MV-4-11 (cell line): Measurements from ENCODE around the gene SLIT1.
A peak's percentile ranks its signal among the peaks of the same experiment; 100 is the strongest.

Source experiments
- DNase-seq: peaks from one replicate; lab custom pipeline; 2025; lab: John Stamatoyannopoulos, UW

The SLIT1 gene

GRCh38 chr10:97185326-97186058 is at the start of gene SLIT1:
Gene SLIT1, minus strand, starts transcription at chr10:97185959. Its CDS starts 285 bp downstream, at chr10:97185674.
- DNase-seq: no peak

- DNase-seq: no peak
These were observed 49.6 kb upstream of the SLIT1 start for GRCh38 chr10:97235353-97235752.

- DNase-seq: peak; percentile 47
These were observed 48.6 kb upstream of the SLIT1 start for GRCh38 chr10:97234400-97234799.

GRCh38 chr10:97230146-97230545 is 44.4 kb upstream of the SLIT1 start:
- no peak for DNase-seq

GRCh38 chr10:97229322-97230015 is 43.7 kb upstream of the SLIT1 start:
- no peak for DNase-seq

GRCh38 chr10:97228775-97229157 is 43.0 kb upstream of the SLIT1 start:
- DNase-seq: no peak

GRCh38 chr10:97228130-97228774 is 42.5 kb upstream of the SLIT1 start:
- no peak for DNase-seq

GRCh38 chr10:97226398-97226797 is 40.6 kb upstream of the SLIT1 start:
- DNase-seq: no peak

GRCh38 chr10:97224483-97225435 is 39.0 kb upstream of the SLIT1 start:
- DNase-seq: peak; percentile 75

- DNase-seq: peak; percentile 26
These were observed 36.7 kb upstream of the SLIT1 start for GRCh38 chr10:97222326-97222961.

- peak; percentile 32 for DNase-seq
These were observed 34.6 kb upstream of the SLIT1 start for GRCh38 chr10:97220355-97220754.

GRCh38 chr10:97217299-97217698 is 31.5 kb upstream of the SLIT1 start:
- peak; percentile 75 for DNase-seq

GRCh38 chr10:97215619-97216260 is 30.0 kb upstream of the SLIT1 start:
- DNase-seq: no peak

- DNase-seq: no peak
These were observed 27.7 kb upstream of the SLIT1 start for GRCh38 chr10:97213431-97213830.

GRCh38 chr10:97211229-97211628 is 25.5 kb upstream of the SLIT1 start:
- no peak for DNase-seq

GRCh38 chr10:97210543-97210960 is 24.8 kb upstream of the SLIT1 start:
- DNase-seq: peak; percentile 55

GRCh38 chr10:97207756-97208346 is 22.1 kb upstream of the SLIT1 start:
- no peak for DNase-seq

GRCh38 chr10:97207131-97207530 is 21.4 kb upstream of the SLIT1 start:
- no peak for DNase-seq

- DNase-seq: no peak
These were observed 19.3 kb upstream of the SLIT1 start for GRCh38 chr10:97204826-97205679.
